Effector CD8-positive, alpha-beta T cell (primary cell): ENCODE data around the gene ZNF225.
"Not testable (repeated sequence)": the region's sequence is repeated elsewhere in the genome, so short reads cannot be mapped to it uniquely, and the experiment has no call there.

Source experiments
- DNase-seq: peaks from one replicate; lab custom pipeline; 2025; lab: John Stamatoyannopoulos, UW

ZNF225 gene

DNA sequence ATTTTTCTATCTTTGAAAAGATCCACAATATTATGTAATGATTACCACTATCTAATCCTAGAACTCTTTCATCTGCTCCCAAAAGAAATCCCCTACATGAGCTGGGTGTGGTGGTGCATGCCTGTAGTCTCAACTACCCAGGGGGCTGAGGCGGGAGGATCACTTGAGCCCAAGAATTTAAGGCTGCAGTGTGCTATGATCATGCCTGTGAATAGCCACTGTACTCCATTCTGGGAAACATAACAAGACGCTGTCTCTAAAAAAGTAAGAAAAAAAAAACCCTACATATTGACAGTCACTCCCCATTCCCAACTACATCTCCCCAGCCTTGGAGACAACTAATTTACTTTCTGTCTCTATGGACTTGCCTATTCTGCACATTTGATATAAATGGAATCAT lies 50.6 kb downstream of the ZNF225 start:
- no peak for DNase-seq

GRCh38 chr19:44164327-44164672 lies 51.1 kb downstream of the ZNF225 start:
- no peak for DNase-seq

DNA sequence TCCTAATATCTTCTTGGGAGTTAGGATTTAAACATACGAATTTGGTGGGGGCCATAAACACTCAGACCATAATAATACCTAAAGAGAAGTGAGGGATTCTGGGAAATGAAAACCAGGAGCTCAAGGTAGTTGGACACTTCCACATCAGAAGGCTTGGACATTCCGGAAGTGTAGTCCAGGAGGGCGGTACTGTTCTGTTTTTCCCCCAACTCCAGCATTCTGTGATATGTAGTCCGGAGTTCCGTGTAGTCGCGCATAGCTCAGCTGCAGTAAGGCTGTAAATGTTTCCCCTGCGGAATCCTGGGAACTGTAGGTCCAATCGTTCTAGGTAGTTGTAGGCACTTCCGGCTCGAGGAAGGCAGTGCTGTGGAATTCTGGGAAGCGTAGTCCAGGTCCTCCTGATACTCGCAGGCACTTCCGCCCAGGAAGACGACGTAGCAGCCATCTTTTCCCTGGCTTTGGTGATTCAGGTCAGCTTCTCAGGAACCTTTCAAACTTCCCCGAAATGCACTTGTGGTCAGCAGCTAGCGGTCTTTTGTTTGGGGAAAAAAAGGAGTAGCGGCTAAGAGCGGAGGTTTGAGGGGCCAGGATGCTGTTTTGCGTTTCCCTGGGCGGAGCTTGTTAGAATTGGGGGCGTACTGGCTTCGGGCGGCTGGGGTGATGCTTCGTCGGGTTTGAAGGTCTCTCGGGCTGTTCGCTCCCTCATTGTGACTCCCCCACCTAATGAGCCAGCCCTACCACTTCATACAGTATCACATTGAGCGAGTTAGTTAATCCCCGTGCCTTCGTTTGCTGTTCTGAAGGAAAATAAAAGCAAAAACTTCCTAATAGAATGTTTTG lies 51.7 kb downstream of the ZNF225 start, which contains the start of gene ZNF226:
Gene ZNF226 (plus strand): TSS at position 428 of the 840 bp plus-strand sequence. CDS start 4,981 bp downstream, outside the sequence.
- peak; percentile 59 for DNase-seq

DNA sequence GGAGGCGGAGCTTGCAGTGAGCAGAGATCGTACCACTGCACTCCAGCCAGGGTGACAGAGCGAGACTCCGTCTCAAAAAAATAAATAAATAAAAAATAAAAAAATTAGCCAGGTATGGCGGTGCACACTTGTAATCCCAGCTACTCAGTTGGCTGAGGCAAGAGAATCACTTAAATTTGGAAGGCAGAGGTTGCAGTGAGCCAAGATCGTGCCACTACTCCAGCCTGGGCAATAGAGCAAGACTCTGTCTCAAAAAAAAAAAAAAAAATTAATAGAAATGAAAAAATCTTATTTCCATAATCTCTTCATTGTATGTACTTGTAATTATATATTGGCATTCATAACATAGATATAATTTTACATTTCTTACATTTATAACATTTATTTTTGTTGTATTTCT lies 57.5 kb downstream of the ZNF225 start:
- DNase-seq = not testable (repeated sequence)

- DNase-seq = no peak
Observed at GRCh38 chr19:44176590-44176989, 63.4 kb downstream of the ZNF225 start.

DNA sequence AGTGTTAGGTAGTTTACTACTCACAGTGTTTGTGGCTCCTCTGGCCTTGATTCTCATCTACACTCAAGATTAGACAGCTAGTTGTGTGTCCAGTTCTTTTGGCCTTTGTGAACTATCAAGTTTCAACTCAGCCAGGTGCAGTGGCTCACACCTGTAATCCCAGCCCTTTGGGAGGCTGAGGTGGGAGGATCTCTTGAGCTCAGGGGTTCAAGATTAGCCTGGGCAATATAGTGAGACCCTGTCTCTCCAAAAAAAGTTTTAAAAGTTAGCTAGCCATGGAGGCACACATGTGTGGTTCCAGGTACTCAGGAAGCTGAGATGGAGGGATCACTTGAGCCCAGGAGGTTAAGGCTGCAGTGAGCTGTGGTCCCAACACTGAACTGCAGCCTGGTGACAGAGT lies 67.8 kb downstream of the ZNF225 start:
- DNase-seq = no peak

GRCh38 chr19:44182145-44182544 lies 68.9 kb downstream of the ZNF225 start:
- DNase-seq = no peak
